Ishikawa (cell line): Measurements from ENCODE around the gene PTGER1.

Experiments
- CEBPB ChIP-seq: IDR thresholded peaks from 2 replicates; pipeline ENCODE4 v1.6.1; 2012
- EP300 ChIP-seq: IDR thresholded peaks from 2 replicates; pipeline ENCODE4 v1.6.1; 2012; ENCODE audit warnings: borderline replicate concordance
- NFIC ChIP-seq: IDR thresholded peaks from 2 replicates; pipeline ENCODE4 v1.6.1; 2012
- REST ChIP-seq: IDR thresholded peaks from 2 replicates; pipeline ENCODE4 v1.6.1; 2012; ENCODE audit warnings: low read depth, mild to moderate bottlenecking
- YY1 ChIP-seq: IDR thresholded peaks from 2 replicates; pipeline ENCODE4 v1.6.1; 2012; ENCODE audit warnings: low read depth

- TF ChIP-seq REST (no peak), EP300 (no peak), CEBPB (no peak), YY1 (no peak), NFIC (no peak)
These were observed 36.1 kb upstream of the PTGER1 start for GRCh38 chr19:14511229-14511593.
